Fibroblast of gingiva (primary cell): ENCODE data around the gene ABCB11.
A peak's percentile ranks its signal among the peaks of the same experiment; 100 is the strongest.
"Not testable (repeated sequence)": the region's sequence is repeated elsewhere in the genome, so short reads cannot be mapped to it uniquely, and the experiment has no call there.

Experiments used
- DNase-seq: peaks from one replicate; pipeline ENCODE4 v3.0.0-alpha.2; 2011; ENCODE audit warnings: low read depth

Gene ABCB11

DNA sequence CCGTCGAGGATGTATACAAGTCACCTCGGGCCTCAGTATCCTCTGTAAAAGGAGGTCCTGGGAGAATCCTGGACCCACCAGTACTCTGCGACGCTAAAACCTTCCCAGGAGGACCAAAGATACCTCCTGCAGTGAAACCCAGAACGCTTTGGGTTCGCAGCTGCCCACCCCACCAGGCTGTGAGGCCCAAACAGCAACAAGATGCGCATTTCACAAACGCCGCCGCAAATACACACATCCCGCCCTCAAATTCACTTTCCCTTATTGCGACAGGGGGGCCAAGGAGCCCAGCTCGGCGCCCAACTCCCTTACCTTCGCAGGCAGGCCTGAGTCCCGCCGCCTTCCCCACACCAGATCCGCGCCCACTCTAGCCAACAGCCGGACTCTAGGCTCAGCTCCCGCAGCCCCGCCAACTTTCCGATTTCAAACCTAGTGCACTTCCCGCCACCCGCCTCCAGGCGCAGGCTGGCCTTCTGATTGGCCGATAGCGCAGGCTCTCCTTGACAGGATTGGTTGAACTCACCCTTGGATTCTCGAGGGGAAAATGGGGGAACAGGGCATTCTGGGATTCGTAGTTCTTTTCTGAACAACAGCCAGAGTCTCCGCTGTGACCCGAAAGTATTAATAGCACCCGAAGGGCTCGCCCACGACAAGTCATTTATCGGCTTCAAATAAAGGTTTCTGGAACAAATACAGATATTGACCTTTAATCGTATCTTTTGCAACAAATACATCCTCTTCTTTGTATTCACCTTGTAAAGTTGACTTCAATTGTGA is 140.9 kb downstream of the ABCB11 start, which contains the start of gene SPC25:
SPC25 (minus strand) TSS at position 425 of the 777 bp plus-strand sequence. CDS start 911 bp downstream, outside the sequence.
- DNase-seq: peak; percentile 80

DNA sequence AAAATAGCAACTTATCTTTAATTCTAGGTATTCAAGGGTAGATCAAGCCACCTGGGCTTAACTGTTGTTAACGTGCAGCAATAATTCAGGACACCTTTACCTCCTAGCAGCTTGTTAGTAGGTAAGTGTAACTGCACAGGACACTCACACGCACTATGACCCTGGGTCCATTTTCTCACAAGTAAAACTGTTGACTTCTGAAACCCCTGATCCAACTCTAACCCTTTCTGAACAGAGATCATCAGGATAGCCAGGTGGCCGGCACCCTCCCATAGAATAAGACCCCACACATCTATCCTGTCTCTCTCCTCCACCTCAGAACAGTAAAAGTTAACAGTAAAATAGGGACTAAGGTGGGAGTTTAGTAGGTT is 141.5 kb downstream of the ABCB11 start:
- DNase-seq: no peak

- no peak for DNase-seq
These were observed 146.1 kb downstream of the ABCB11 start for GRCh38 chr2:168884975-168885374.

DNA sequence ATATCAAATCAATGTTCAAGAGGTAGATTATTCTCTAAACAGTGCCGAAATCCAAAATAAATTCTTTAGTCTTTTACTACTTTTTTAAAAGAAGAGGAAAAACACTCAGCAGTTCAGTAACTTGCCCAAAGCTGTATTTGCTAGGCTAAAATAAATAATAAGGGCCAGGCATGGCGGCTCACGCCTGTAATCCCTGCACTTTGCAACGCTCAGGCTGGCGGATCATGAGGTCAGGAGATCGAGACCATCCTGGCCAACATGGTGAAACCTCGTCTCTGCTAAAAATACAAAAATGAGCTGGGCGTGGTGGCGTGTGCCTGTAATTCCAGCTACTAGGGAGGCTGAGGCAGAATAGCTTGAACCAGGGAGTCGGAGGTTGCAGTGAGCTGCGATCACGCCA is 149.0 kb downstream of the ABCB11 start:
- not testable (repeated sequence) for DNase-seq

- DNase-seq: no peak
These were observed 156.6 kb downstream of the ABCB11 start for GRCh38 chr2:168874368-168875054.

DNA sequence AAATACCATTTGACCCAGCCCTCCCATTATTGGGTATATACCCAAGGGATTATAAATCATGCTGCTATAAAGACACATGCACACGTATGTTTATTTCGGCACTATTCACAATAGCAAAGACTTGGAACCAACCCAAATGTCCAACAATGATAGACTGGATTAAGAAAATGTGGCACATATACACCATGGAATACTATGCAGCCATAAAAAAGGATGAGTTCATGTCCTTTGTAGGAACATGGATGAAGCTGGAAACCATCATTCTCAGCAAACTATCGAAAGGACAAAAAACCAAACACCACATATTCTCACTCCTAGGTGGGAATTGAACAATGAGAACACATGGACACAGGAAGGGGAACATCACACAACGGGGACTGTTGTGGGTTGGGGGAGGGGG is 160.3 kb downstream of the ABCB11 start:
- not testable (repeated sequence) for DNase-seq
